ENCODE data around the gene SLAIN1. TPM values are rescaled to one million over a fixed set of nuclear protein-coding genes. Genes with fewer than 3 reads are reported as not detected.

Gene SLAIN1
- total and polyA plus RNA-seq, 2 of the 8 experiments (the other 6 are each of a cell fraction or from before 2014, with no cell fraction given), result 35.0 to 37.7 TPM

GRCh38 chr13:77811981-77812380 is 114.5 kb downstream of the SLAIN1 start:
- Histone ChIP-seq H2BK15ac (ENCODE audit: low read length) (no peak overlapping the region), H3K4ac (replicated peaks; ENCODE audit: insufficient read length, low read depth, low read length) (no peak overlapping the region), H2BK12ac (ENCODE audit: low read depth, low read length) (no peak overlapping the region), H3K23ac (ENCODE audit: insufficient read length) (no peak overlapping the region), H3K14ac (ENCODE audit: insufficient read length) (no peak overlapping the region), H3K23me2 (ENCODE audit: low read depth, low read length) (no peaks in the 10 kb centered on the region), H3K4me1 (replicated peaks in 1 of 4; ENCODE audit: control insufficient read depth in 3 of 4, insufficient read depth in 4 of 4, low read length in 3 of 4) (no peaks in the 10 kb centered on the region), H2BK20ac (ENCODE audit: low read length) (no peak overlapping the region), H2BK5ac (ENCODE audit: low read depth, low read length) (no peak overlapping the region), H3K4me2 (ENCODE audit: insufficient read depth in 1 of 2, low read depth in 2 of 2, low read length in 2 of 2) (no peak overlapping the region), H3K56ac (replicated peaks; ENCODE audit: insufficient read length, low read depth, low read length) (no peak overlapping the region), H3K36me3 (ENCODE audit: control insufficient read depth in 2 of 4, insufficient read depth in 4 of 4, low read length in 3 of 4) (no peaks in the 10 kb centered on the region), H2AK5ac (ENCODE audit: low read depth, low read length) (no peak overlapping the region), H3K27me3 (replicated peaks in 1 of 4; ENCODE audit: control insufficient read depth in 3 of 4, extremely low read depth in 1 of 4, insufficient read depth in 3 of 4, low read length in 3 of 4) (no peaks in the 10 kb centered on the region), H3K9ac (replicated peaks in 1 of 4; ENCODE audit: extremely low read depth in 1 of 4, low read depth in 3 of 4, low read length in 3 of 4) (no peak overlapping the region), H4K20me1 (replicated peaks in 1 of 2; ENCODE audit: control insufficient read depth in 1 of 2, insufficient read depth in 2 of 2, low read length in 2 of 2) (no peaks in the 10 kb centered on the region), H2AFZ (ENCODE audit: low read length) (no peak overlapping the region), H4K91ac (replicated peaks; ENCODE audit: insufficient read length, low read length) (no peak overlapping the region), H4K8ac (ENCODE audit: extremely low read depth, insufficient read depth, low read length) (no peak overlapping the region), H3K79me1 (ENCODE audit: low read depth, low read length) (no peaks in the 10 kb centered on the region), H3K79me2 (ENCODE audit: control insufficient read depth in 1 of 2, insufficient read depth in 2 of 2, low read length in 2 of 2) (no peaks in the 10 kb centered on the region), H3K18ac (ENCODE audit: extremely low read depth, low read length) (no peak overlapping the region), H3K27ac (ENCODE audit: low read depth, low read length) (no peak overlapping the region), H3K4me3 (ENCODE audit: extremely low read depth in 1 of 4, insufficient read depth in 2 of 4, low read depth in 3 of 4, low read length in 4 of 4) (no peak overlapping the region), H4K5ac (ENCODE audit: insufficient read length, low read depth, low read length) (no peak overlapping the region), H2BK120ac (replicated peaks; ENCODE audit: low read depth, low read length) (no peak overlapping the region), H3K9me3 (ENCODE audit: insufficient read depth in 2 of 2, low read depth in 1 of 2, low read length in 1 of 2) (no peaks in the 10 kb centered on the region)
- DNase-seq (ENCODE audit: low read depth in 1 of 2, low spot score in 2 of 2) (no peak), FAIRE-seq (no peak)
- POLR2A ChIA-PET (ENCODE audit: partially characterized antibody), result no interaction called here
- CTCF ChIA-PET (ENCODE audit: partially characterized antibody), result interaction anchor here (0.6 to 1.4 kb wide), 2 partner anchors 9 to 321 kb away, joined by 5 to 7 read pairs; no protein-coding TSS in a partner anchor
- no peak for TF ChIP-seq PHF8 (conservative IDR thresholded peaks at IDR 0.05; ENCODE audit: low read depth, low read length)
- no peak for TF ChIP-seq RAD21 (IDR thresholded peaks at IDR 0.05 in 1 of 2, conservative IDR thresholded peaks at IDR 0.05 in 1 of 2; ENCODE audit: low read depth in 2 of 2, low read length in 2 of 2)
- TF ChIP-seq RNF2 (IDR thresholded peaks at IDR 0.05; ENCODE audit: borderline replicate concordance, low read depth, low read length, missing control alignments, poor library complexity, severe bottlenecking), result no peak
- TF ChIP-seq CEBPB (IDR thresholded peaks at IDR 0.05; ENCODE audit: low read depth, low read length), result no peak
- no peak for TF ChIP-seq ZNF274 (IDR thresholded peaks at IDR 0.05; ENCODE audit: borderline replicate concordance, extremely low read depth, low read length)

All from H1 (cell line).